ENCODE measurements around the gene ZNF621. TPM values are rescaled to one million over a fixed set of nuclear protein-coding genes. Genes with fewer than 3 reads are reported as not detected.

Gene ZNF621
- polyA plus RNA-seq, 1 donor (not counting 4 experiments of a cell fraction or from before 2014, with no cell fraction given): 14.3 TPM

DNA sequence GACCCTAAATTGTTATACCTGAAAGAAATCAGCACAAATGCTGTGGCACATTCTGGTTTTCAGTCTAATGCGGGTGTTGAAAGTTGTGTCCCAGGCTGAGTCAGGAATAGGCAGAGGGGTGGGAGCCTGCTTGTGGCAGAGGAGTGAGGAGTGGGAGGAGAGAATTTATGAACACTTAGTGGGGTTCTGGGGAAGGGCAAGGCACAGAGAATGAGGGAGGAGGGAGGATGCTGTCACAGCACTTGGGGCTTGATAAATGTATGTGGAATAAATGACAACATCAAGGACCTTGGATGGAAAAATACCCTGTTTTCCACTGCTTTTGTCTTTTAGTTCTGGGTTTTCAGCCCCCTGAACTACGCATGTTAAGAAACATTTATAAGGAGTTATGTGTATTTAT lies 49.3 kb downstream of the ZNF621 start:
- no peak for FAIRE-seq
- Histone ChIP-seq H2AFZ (ENCODE audit: control insufficient read depth, low read length) (no peak overlapping the region), H3K79me2 (ENCODE audit: control insufficient read depth, insufficient read depth, low read length) (no peaks in the 10 kb centered on the region), H3K9me1 (ENCODE audit: control insufficient read depth, extremely low read depth, insufficient read depth, low read length) (no peaks in the 10 kb centered on the region), H3K4me1 (ENCODE audit: control insufficient read depth, extremely low read depth, insufficient read depth, low read length) (no peaks in the 10 kb centered on the region), H3K27ac (ENCODE audit: control insufficient read depth, insufficient read depth, low read length) (no peak overlapping the region), H3K9me3 (ENCODE audit: control insufficient read depth, low read depth, low read length) (no peaks in the 10 kb centered on the region), H3K4me3 (ENCODE audit: control insufficient read depth in 2 of 3, extremely low read depth in 1 of 3, insufficient read depth in 2 of 3, low read depth in 1 of 3, low read length in 3 of 3) (no peak overlapping the region), H4K20me1 (ENCODE audit: control insufficient read depth, extremely low read depth, insufficient read depth, low read length) (no peaks in the 10 kb centered on the region), H3K9ac (ENCODE audit: control insufficient read depth, extremely low read depth, insufficient read depth, low read length) (no peak overlapping the region), H3K27me3 (ENCODE audit: control insufficient read depth, extremely low read depth, insufficient read depth, low read length) (no peaks in the 10 kb centered on the region), H3K4me2 (ENCODE audit: control insufficient read depth, extremely low read depth, insufficient read depth, low read depth, low read length) (no peak overlapping the region), H3K36me3 (ENCODE audit: control insufficient read depth in 2 of 2, extremely low read depth in 1 of 2, insufficient read depth in 2 of 2, low read length in 2 of 2) (no peaks in the 10 kb centered on the region)
- TF ChIP-seq, protein P1, sequence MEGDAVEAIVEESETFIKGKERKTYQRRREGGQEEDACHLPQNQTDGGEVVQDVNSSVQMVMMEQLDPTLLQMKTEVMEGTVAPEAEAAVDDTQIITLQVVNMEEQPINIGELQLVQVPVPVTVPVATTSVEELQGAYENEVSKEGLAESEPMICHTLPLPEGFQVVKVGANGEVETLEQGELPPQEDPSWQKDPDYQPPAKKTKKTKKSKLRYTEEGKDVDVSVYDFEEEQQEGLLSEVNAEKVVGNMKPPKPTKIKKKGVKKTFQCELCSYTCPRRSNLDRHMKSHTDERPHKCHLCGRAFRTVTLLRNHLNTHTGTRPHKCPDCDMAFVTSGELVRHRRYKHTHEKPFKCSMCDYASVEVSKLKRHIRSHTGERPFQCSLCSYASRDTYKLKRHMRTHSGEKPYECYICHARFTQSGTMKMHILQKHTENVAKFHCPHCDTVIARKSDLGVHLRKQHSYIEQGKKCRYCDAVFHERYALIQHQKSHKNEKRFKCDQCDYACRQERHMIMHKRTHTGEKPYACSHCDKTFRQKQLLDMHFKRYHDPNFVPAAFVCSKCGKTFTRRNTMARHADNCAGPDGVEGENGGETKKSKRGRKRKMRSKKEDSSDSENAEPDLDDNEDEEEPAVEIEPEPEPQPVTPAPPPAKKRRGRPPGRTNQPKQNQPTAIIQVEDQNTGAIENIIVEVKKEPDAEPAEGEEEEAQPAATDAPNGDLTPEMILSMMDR (optimal IDR thresholded peaks at IDR 0.05 in 1 of 3, IDR thresholded peaks at IDR 0.05 in 1 of 3, conservative IDR thresholded peaks at IDR 0.05 in 1 of 3; ENCODE audit: extremely low read depth in 1 of 3, insufficient read depth in 2 of 3, low read length in 3 of 3): no peak
- DNase-seq (ENCODE audit: low read depth, low spot score): no peak
- dilution Hi-C loops (cut with MboI; ENCODE audit: extremely low pct_ligation_motif_present, low sequenced_read_pairs): no loop called here

GRCh38 chr3:40574661-40575060 lies 49.9 kb downstream of the ZNF621 start:
- no peak overlapping the region for H3K27ac ChIP-seq (ENCODE audit: control insufficient read depth, insufficient read depth, low read length)
- H3K9me3 ChIP-seq (ENCODE audit: control insufficient read depth, low read depth, low read length): no peaks in the 10 kb centered on the region
- no peaks in the 10 kb centered on the region for H3K79me2 ChIP-seq (ENCODE audit: control insufficient read depth, insufficient read depth, low read length)
- DNase-seq (ENCODE audit: low read depth, low spot score) (no peak), FAIRE-seq (no peak)
- H3K4me3 ChIP-seq (ENCODE audit: control insufficient read depth in 2 of 3, extremely low read depth in 1 of 3, insufficient read depth in 2 of 3, low read depth in 1 of 3, low read length in 3 of 3): no peak overlapping the region
- no peak for TF ChIP-seq EZH2 (IDR thresholded peaks at IDR 0.05; ENCODE audit: low read length)
- TF ChIP-seq, protein P1 (optimal IDR thresholded peaks at IDR 0.05 in 1 of 3, IDR thresholded peaks at IDR 0.05 in 1 of 3, conservative IDR thresholded peaks at IDR 0.05 in 1 of 3; ENCODE audit: extremely low read depth in 1 of 3, insufficient read depth in 2 of 3, low read length in 3 of 3): no peak
- no peaks in the 10 kb centered on the region for H3K4me1 ChIP-seq (ENCODE audit: control insufficient read depth, extremely low read depth, insufficient read depth, low read length)
- H3K27me3 ChIP-seq (ENCODE audit: control insufficient read depth, extremely low read depth, insufficient read depth, low read length): no peaks in the 10 kb centered on the region
- no peak overlapping the region for H2AFZ ChIP-seq (ENCODE audit: control insufficient read depth, low read length)
- H3K36me3 ChIP-seq (ENCODE audit: control insufficient read depth in 2 of 2, extremely low read depth in 1 of 2, insufficient read depth in 2 of 2, low read length in 2 of 2): no peaks in the 10 kb centered on the region
- no peak overlapping the region for H3K9ac ChIP-seq (ENCODE audit: control insufficient read depth, extremely low read depth, insufficient read depth, low read length)
- dilution Hi-C loops (cut with MboI; ENCODE audit: extremely low pct_ligation_motif_present, low sequenced_read_pairs): loop anchor here (25.0 kb wide), 1 partner anchor 663 kb away; no protein-coding TSS in a partner anchor
- H3K9me1 ChIP-seq (ENCODE audit: control insufficient read depth, extremely low read depth, insufficient read depth, low read length): no peaks in the 10 kb centered on the region
- no peaks in the 10 kb centered on the region for H4K20me1 ChIP-seq (ENCODE audit: control insufficient read depth, extremely low read depth, insufficient read depth, low read length)
- H3K4me2 ChIP-seq (ENCODE audit: control insufficient read depth, extremely low read depth, insufficient read depth, low read depth, low read length): no peak overlapping the region
